Lung (tissue), 12 donors: ENCODE data around the gene SH3GL1. TPM values are rescaled to one million over a fixed set of nuclear protein-coding genes. Genes with fewer than 3 reads are reported as not detected.

ENCODE experiments used
- ATAC-seq: fragments of 200-7000 bp; cut with Tn5 transposase; one replicate; pipeline ENCODE4 v1.9.1; 2020; ENCODE audit warnings: moderate number of reproducible peaks; ENCODE audit not compliant: insufficient read depth, low FRiP score
- DNase-seq, 3 donors: peaks; one replicate each; pipeline ENCODE4 v3.0.0-alpha.2; 2013 to 2017
- H3K27ac ChIP-seq, 2 donors: one replicate each; pipeline ENCODE4 v1.5.1; 2013; ENCODE audit warnings: mild to moderate bottlenecking in 2 of 2, moderate library complexity in 2 of 2, control low read depth in 1 of 2, inconsistent platforms in 1 of 2, low read depth in 1 of 2, low read length in 1 of 2
- H3K27me3 ChIP-seq, 3 donors: one replicate each; pipeline ENCODE4 v1.5.1; 2013; ENCODE audit warnings: low read length in 2 of 3; ENCODE audit not compliant: control insufficient read depth in 3 of 3, insufficient read depth in 3 of 3
- H3K36me3 ChIP-seq, 4 donors: one replicate each; pipeline ENCODE4 v1.5.1; 2013; ENCODE audit warnings: low read length in 4 of 4, mild to moderate bottlenecking in 1 of 4, moderate library complexity in 1 of 4; ENCODE audit not compliant: control insufficient read depth in 4 of 4, insufficient read depth in 4 of 4
- H3K4me1 ChIP-seq, 5 donors: one replicate each; pipeline ENCODE4 v1.5.1; 2013; ENCODE audit warnings: low read length in 5 of 5, mild to moderate bottlenecking in 2 of 5, moderate library complexity in 1 of 5; ENCODE audit not compliant: control insufficient read depth in 5 of 5, insufficient read depth in 5 of 5
- H3K4me3 ChIP-seq: one replicate; pipeline ENCODE4 v1.5.1; 2013; ENCODE audit warnings: mild to moderate bottlenecking, control low read depth, moderate library complexity
- H3K9ac ChIP-seq, 2 donors: one replicate each; pipeline ENCODE4 v1.5.1; 2013; ENCODE audit warnings: low read length in 2 of 2, control low read depth in 1 of 2; ENCODE audit not compliant: insufficient read depth in 1 of 2
- H3K9me3 ChIP-seq, 4 donors: one replicate each; pipeline ENCODE4 v1.5.1; 2013; ENCODE audit warnings: low read length in 3 of 4, mild to moderate bottlenecking in 1 of 4, moderate library complexity in 1 of 4; ENCODE audit not compliant: control insufficient read depth in 4 of 4, insufficient read depth in 3 of 4
- CTCF ChIP-seq: IDR thresholded peaks from 2 replicates; pipeline ENCODE4 v1.5.1; 2012; ENCODE audit warnings: mild to moderate bottlenecking; ENCODE audit errors: control extremely low read depth, extremely low read depth
- WGBS, 2 donors: extraction: QIAGEN DNeasy Blood & Tissue Kit; methylation state at CpG; one replicate each; pipeline ENCODE4 v1.1.7; 2013; 5-methylcytosine and 5-hydroxymethylcytosine counted together
- polyA plus RNA-seq, 2 donors: library from polyadenylated mRNA; stranded (reverse); fragments of 200-250 nt; gene quantifications; one replicate each; pipeline ENCODE4 v1.2.1, GENCODE V29; 2013
- total RNA-seq, 2 donors: library from RNA; depleted of rRNA in 1 of 2; stranded (reverse); fragments of >200 nt in 1 of 2; gene quantifications; one replicate each; pipeline ENCODE4 v1.2.1, GENCODE V29; 2014 to 2021
- donor health status: control.
- donor health status: control.
- donor health status: Bipolar disorder and iron deficiency.
- donor health status: healthy.
- donor health status: DM: yes; HTN: yes; CAD: no.

The SH3GL1 gene
- total and polyA plus RNA-seq, 4 donors, result 30.6 to 68.6 (median 59.2) TPM

- Histone ChIP-seq H3K9ac (peak overlapping the region in 1 of 2 donors; percentile 8), H3K27ac (peak overlapping the region in 1 of 2 donors; percentile 70), H3K4me1 (peaks cover 0 to 26% (median 10%) of the 10 kb centered on the region in 5 donors), H3K27me3 (no peaks in the 10 kb centered on the region), H3K4me3 (no peak overlapping the region), H3K36me3 (peaks cover 0 to 15% (median 9%) of the 10 kb centered on the region in 4 donors), H3K9me3 (no peaks in the 10 kb centered on the region)
- ATAC-seq (no peak), DNase-seq (no peak)
- no peak for TF ChIP-seq CTCF
- 87 to 88% methylated on average over 7 of the region's 7 CpGs for WGBS, 2 donors
These were observed 13.9 kb upstream of the SH3GL1 start for GRCh38 chr19:4414144-4414799.

- Histone ChIP-seq H3K4me1 (peaks cover 0 to 26% (median 10%) of the 10 kb centered on the region in 5 donors), H3K27ac (no peak overlapping the region), H3K27me3 (no peaks in the 10 kb centered on the region), H3K9ac (no peak overlapping the region), H3K4me3 (no peak overlapping the region), H3K36me3 (peaks cover 0 to 15% (median 11%) of the 10 kb centered on the region in 4 donors), H3K9me3 (no peaks in the 10 kb centered on the region)
- no peak for TF ChIP-seq CTCF
- DNase-seq (no peak), ATAC-seq (no peak)
- WGBS, 2 donors, result 95 to 96% methylated on average over 3 of the region's 3 CpGs
These were observed 13.2 kb upstream of the SH3GL1 start for GRCh38 chr19:4413588-4413987.

GRCh38 chr19:4409123-4409933, 9.0 kb upstream of the SH3GL1 start:
- Histone ChIP-seq H3K4me3 (no peak overlapping the region), H3K27ac (no peak overlapping the region), H3K4me1 (peaks cover 0 to 8% (median 0%) of the 10 kb centered on the region in 5 donors), H3K36me3 (peaks cover 0 to 13% (median 10%) of the 10 kb centered on the region in 4 donors), H3K27me3 (no peaks in the 10 kb centered on the region), H3K9ac (no peak overlapping the region), H3K9me3 (no peaks in the 10 kb centered on the region)
- ATAC-seq (no peak), DNase-seq (no peak)
- 93 to 96% methylated on average over 23 of the region's 23 CpGs for WGBS, 2 donors
- no peak for TF ChIP-seq CTCF
